NCI-H774 (cell line): ENCODE results near the gene UBN2.

ENCODE experiments used
- DNase-seq: peaks from one replicate; lab custom pipeline; 2025; lab: John Stamatoyannopoulos, UW

The UBN2 gene

DNA sequence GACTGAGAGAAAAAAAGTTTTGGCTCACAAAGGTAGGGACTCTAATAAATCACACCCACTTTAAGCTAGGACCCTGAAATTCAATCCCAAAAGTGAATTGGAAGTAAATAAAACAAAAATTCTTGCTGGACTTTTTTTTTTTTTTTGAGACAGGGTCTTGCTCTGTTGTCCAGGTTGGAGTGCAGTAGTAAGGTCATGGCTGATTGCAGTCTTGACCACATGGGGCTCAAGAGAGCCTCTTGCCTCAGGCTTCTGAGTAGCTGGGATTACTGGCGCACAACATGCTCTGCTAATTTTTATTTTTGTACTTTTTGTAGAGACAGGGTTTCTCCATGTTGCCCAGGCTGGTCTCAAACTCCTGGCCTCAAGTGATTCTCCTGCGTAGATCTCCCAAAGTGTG lies 123.7 kb downstream of the UBN2 start:
- DNase-seq, result no peak

DNA sequence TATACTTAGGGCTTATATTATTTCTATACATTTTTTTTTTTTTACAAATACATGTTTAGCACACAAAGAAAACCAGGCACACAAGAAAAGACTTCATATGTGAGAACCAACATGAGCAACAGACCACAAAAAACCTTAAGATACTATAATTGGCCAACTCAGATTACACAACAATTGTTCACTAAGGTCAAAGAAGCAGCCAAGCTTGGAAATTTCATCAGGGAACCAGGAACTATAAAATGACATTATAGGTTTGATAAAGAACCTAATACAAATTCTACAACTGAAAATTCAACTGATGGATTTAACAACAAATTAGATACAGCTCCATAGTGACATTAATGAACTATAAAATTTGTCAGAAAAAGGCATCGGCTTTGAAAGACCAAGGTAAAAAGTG lies 124.3 kb downstream of the UBN2 start:
- no peak for DNase-seq
